Activated naive CD8-positive, alpha-beta T cell treated with anti-CD3 and anti-CD28 coated beads for 36 hours (primary cell): Measurements from ENCODE around the gene ZNF821. TPM values are rescaled to one million over a fixed set of nuclear protein-coding genes. Genes with fewer than 3 reads are reported as not detected.
A peak's percentile ranks its signal among the peaks of the same experiment; 100 is the strongest.
"Not testable (repeated sequence)": the region's sequence is repeated elsewhere in the genome, so short reads cannot be mapped to it uniquely, and the experiment has no call there.

Source experiments
- DNase-seq: peaks from one replicate; pipeline ENCODE4 v3.0.0; 2021
- H3K27ac Mint-ChIP-seq: one replicate; pipeline ENCODE4 v1.8.0; 2022; ENCODE audit warnings: mild to moderate bottlenecking, moderate library complexity, mixed read lengths
- H3K27me3 Mint-ChIP-seq: one replicate; pipeline ENCODE4 v1.8.0; 2022; ENCODE audit warnings: mild to moderate bottlenecking, mixed read lengths
- H3K36me3 Mint-ChIP-seq: one replicate; pipeline ENCODE4 v1.8.0; 2021; ENCODE audit warnings: mild to moderate bottlenecking, mixed read lengths
- H3K4me1 Mint-ChIP-seq: one replicate; pipeline ENCODE4 v1.8.0; 2021; ENCODE audit warnings: mixed read lengths
- H3K4me3 Mint-ChIP-seq: one replicate; pipeline ENCODE4 v1.8.0; 2022; ENCODE audit warnings: mild to moderate bottlenecking, moderate library complexity, mixed read lengths
- H3K9me3 Mint-ChIP-seq: one replicate; pipeline ENCODE4 v1.8.0; 2022; ENCODE audit warnings: mixed read lengths
- total RNA-seq, 2 experiments: library from RNA; stranded (reverse); gene quantifications; one replicate each; pipeline ENCODE4 v1.2.3, GENCODE V29; 2021

The ZNF821 gene
- total RNA-seq, 2 experiments from 2014 or later: 4.0 to 6.1 TPM

DNA sequence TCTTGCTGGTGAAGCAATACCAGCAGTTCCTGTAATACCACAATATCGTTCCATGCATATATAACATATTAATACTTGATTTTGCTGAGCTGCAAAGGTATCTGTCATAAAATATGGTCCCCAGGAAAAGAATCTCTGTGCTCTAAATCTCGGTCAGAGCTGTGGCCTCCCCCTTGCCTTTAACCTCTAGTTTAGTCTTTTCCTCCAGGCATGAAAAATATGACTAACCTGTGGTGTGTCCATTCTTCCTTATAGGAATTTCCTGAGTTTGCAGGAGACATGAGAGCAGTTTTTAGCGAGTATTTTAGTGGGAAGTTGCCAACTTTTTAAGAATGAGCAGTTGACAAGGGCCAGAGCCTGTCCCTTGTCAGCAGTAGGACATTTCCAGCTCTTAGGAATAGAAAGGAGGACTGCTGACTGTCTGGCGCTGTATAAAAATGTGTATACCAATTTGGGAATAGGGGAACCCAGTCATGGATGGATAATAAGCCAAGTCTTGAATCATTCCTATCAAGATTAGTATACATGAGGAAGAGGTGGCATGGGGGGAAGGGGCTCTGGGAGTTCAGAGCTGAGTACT lies 29.5 kb downstream of the ZNF821 start:
- Mint-ChIP-seq H3K36me3 (peaks cover 11% of the 10 kb centered on the region), H3K9me3 (no peaks in the 10 kb centered on the region), H3K4me3 (no peak overlapping the region), H3K4me1 (peaks cover 30% of the 10 kb centered on the region), H3K27me3 (no peaks in the 10 kb centered on the region), H3K27ac (no peak overlapping the region)
- DNase-seq: no peak

DNA sequence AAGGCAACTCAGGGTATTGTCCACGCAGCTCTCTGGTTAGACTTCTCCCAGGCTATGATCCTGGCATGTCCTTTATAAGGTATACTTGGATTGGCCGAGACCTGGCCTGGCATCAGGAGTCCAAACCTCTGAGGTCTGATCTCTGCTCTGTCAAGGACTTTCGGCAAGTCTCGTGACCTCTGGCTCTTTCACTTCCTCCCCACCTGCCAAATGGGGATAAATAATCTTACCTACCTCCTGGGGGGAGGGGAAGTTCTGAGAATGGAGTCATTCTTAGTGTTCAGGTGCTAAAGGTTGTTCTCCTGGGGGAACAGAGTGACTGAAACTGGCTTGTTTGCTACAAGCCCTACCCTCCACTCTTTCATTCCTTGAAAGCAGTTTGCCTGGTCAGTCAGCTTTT lies 30.6 kb downstream of the ZNF821 start:
- peaks cover 15% of the 10 kb centered on the region for H3K36me3 Mint-ChIP-seq

DNA sequence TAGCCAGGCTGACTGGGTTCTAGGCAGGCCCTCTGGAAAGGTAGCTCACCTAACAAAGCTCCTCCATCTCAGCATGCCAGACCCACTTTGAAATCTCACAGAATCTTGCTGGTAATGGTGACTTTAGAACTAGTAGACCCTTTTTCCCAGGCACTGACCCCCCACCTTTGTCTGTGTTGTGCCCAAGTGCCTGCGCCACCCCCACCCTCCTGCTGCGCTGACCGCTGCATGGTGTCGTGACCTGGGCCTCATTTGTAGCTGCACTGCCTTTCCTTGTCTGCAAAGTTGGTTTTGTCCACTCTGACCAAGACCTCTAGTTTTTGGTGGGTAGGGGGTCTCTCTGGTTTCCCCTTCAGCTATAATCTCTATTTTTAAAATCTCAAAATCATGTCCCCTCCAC lies 31.4 kb downstream of the ZNF821 start:
- no peaks in the 10 kb centered on the region for H3K27me3 Mint-ChIP-seq
- peaks cover 31% of the 10 kb centered on the region for H3K4me1 Mint-ChIP-seq
- no peak for DNase-seq
- H3K27ac Mint-ChIP-seq: no peak overlapping the region
- no peaks in the 10 kb centered on the region for H3K9me3 Mint-ChIP-seq
- H3K4me3 Mint-ChIP-seq: no peak overlapping the region
- H3K36me3 Mint-ChIP-seq: peaks cover 20% of the 10 kb centered on the region

More for the DNA sequence above, 30.6 kb downstream of the ZNF821 start:
- Mint-ChIP-seq H3K4me1 (peaks cover 30% of the 10 kb centered on the region), H3K27ac (peak overlapping the region; percentile 12), H3K9me3 (no peaks in the 10 kb centered on the region), H3K27me3 (no peaks in the 10 kb centered on the region), H3K4me3 (no peak overlapping the region)
- DNase-seq: no peak

DNA sequence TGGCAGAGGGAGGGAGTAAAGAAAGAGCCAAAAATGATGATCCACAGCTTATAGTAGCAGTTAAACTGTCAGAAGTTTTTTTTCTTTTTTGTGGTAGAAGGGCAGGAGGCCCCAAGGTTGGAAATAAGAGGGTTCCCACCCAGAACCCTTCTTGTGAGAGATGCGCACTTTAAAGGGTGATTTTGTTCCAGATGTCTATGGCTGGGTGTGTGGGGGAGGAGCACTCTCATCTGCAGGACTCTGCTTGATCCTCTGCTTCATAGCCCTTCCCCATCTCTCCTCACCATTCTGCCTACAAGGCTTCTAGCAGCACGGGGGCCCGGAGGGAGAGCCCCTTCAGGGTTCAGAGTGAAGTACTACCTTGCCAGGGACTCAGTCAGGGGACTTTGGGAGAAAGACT lies 31.8 kb downstream of the ZNF821 start:
- DNase-seq: no peak
- Mint-ChIP-seq H3K36me3 (peaks cover 20% of the 10 kb centered on the region), H3K27me3 (no peaks in the 10 kb centered on the region), H3K4me3 (no peak overlapping the region), H3K9me3 (no peaks in the 10 kb centered on the region), H3K27ac (no peak overlapping the region), H3K4me1 (peaks cover 36% of the 10 kb centered on the region)

DNA sequence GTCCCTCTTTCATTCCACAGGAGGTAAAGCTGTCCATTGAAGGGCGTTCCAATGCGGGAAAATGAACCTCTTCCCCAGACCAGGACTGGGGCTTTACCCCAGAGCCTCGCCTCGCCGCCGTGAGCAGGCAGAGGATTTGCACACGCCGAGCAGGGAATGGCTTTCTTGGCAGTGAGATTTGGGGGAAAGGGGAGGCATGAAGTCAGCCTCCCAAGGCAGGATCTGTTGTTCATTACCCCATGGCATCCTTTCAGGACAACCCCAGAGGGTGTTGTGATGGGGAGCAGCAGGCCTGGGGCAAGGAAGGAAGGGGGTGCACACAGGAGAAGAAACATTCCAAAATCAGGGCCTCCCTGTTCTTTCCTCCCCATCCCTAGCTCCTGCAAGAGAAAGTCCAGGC lies 32.2 kb downstream of the ZNF821 start:
- H3K27me3 Mint-ChIP-seq: no peaks in the 10 kb centered on the region
- no peak overlapping the region for H3K27ac Mint-ChIP-seq
- peaks cover 20% of the 10 kb centered on the region for H3K36me3 Mint-ChIP-seq
- no peak for DNase-seq
- peaks cover 40% of the 10 kb centered on the region for H3K4me1 Mint-ChIP-seq
- no peaks in the 10 kb centered on the region for H3K9me3 Mint-ChIP-seq
- no peak overlapping the region for H3K4me3 Mint-ChIP-seq

DNA sequence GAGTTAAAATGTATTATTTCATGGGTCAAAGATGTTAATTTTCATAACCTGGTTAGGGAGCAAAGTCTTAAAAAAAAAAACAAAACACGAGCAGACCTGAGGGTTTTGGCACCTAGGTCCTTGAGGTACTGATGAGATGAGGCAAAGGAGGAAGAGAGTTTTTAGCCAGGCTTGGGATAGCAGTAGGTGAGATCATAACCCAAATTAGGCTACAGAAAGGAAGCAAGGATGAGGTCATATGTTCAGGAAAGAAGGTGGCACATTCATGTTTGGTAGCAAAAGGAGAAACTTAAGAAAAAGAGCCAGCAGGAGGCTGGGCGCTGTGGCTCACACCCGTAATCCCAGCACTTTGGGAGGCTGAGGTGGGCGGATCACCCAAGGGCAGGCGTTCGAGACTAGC lies 35.4 kb downstream of the ZNF821 start:
- DNase-seq: no peak
- no peak overlapping the region for H3K4me3 Mint-ChIP-seq
- H3K9me3 Mint-ChIP-seq: no peaks in the 10 kb centered on the region
- peaks cover 20% of the 10 kb centered on the region for H3K36me3 Mint-ChIP-seq
- H3K4me1 Mint-ChIP-seq: peaks cover 29% of the 10 kb centered on the region
- H3K27ac Mint-ChIP-seq: no peak overlapping the region
- no peaks in the 10 kb centered on the region for H3K27me3 Mint-ChIP-seq

DNA sequence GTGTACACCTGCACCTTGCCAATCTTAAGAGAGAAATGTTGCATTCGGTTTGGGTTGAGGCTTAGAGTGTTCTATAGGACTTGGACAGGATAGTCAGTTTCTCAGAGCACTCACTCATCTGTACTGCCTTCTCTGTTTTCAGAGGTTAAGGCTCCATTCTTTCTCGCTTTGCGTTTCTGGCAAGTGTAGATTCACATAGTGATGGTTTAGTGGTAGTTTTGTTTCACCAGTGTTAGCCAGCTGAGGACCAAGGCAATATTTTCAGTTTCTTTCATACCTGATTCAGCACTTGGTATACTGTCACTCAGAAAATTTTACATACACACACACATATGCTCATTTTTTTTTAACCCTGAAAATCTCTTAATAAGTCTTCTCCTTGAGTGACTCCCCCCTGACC lies 36.9 kb downstream of the ZNF821 start:
- H3K27ac Mint-ChIP-seq: peak overlapping the region; percentile 37
- H3K9me3 Mint-ChIP-seq: no peaks in the 10 kb centered on the region
- peak overlapping the region; percentile 90 for H3K4me3 Mint-ChIP-seq
- no peaks in the 10 kb centered on the region for H3K27me3 Mint-ChIP-seq
- peaks cover 20% of the 10 kb centered on the region for H3K36me3 Mint-ChIP-seq
- no peak for DNase-seq
- peaks cover 29% of the 10 kb centered on the region for H3K4me1 Mint-ChIP-seq

DNA sequence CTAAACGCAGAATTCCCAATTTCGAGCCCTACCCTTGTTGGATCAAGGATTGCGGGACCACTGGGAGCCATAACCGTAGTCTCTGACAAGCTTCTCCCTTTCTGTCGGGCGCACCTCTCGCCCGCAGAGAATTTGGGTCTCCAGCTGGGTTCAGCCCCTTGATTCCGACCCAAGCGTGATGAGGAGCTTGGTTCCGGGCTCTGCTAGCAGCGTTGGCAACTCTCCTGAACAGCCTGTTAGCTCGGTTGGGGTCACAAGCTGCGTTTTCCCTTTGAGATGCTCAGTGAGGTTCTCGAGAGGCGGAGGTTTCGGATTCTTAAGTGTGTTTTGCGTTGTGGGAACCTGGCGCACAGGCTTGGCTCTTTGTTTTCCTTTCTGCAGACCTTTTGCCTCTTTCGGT lies 37.6 kb downstream of the ZNF821 start:
- H3K4me1 Mint-ChIP-seq: peaks cover 30% of the 10 kb centered on the region
- peak; percentile 24 for DNase-seq
- no peaks in the 10 kb centered on the region for H3K9me3 Mint-ChIP-seq
- H3K27me3 Mint-ChIP-seq: no peaks in the 10 kb centered on the region
- H3K36me3 Mint-ChIP-seq: peaks cover 20% of the 10 kb centered on the region
- H3K4me3 Mint-ChIP-seq: peak overlapping the region; percentile 90
- peak overlapping the region; percentile 79 for H3K27ac Mint-ChIP-seq

DNA sequence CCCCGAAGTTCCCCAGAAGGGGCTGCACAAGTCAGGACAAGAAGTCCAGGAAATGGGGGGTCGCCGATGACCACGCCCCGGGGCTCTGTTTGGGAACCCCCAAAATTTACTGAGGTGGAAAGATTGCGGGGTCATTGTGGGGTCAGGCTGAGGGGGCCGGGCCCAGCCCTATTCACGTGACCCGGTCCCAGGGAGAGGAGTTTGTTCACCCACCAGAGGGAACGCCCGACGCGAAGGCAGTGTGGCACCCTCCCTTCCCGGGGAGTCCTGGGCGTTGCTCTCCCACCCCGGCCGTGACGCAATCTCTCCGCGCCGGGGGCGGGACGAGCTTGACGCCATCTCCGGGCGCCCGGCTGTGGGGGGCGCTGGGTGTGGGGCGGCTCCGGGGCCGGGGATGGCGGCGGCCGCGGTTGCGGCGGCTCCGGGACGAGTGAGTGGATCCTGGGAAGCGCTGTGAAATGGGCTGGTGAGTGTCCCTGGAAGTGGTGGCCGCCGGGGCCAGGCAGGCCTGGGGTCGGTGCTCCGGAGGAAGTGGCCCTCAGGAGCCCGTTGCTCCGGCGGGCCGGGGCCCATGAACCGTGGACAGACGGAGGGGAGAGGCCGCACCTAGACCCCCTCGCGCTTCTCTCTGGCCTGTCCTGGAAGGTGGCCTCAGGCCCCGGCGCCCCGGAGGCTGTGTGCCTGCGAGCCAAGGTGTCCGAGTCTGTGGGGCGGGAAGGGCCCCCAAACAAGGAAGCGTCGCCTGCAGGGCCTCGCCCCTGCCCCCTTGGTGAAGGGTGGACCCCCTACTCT lies 38.1 kb downstream of the ZNF821 start, which contains the start of gene ATXN1L:
ATXN1L (plus strand) TSS at position 338 of the 792 bp plus-strand sequence. CDS start 3,765 bp downstream, outside the sequence.
- no peaks in the 10 kb centered on the region for H3K9me3 Mint-ChIP-seq
- peak within 1 kb of the TSS; percentile 94 for H3K27ac Mint-ChIP-seq
- H3K4me3 Mint-ChIP-seq: peak within 1 kb of the TSS; percentile 90
- peak; percentile 96 for DNase-seq
- H3K27me3 Mint-ChIP-seq: no peaks in the 10 kb centered on the region
- peaks cover 30% of the 10 kb centered on the region for H3K4me1 Mint-ChIP-seq
- peaks cover 17% of the 10 kb centered on the region for H3K36me3 Mint-ChIP-seq

DNA sequence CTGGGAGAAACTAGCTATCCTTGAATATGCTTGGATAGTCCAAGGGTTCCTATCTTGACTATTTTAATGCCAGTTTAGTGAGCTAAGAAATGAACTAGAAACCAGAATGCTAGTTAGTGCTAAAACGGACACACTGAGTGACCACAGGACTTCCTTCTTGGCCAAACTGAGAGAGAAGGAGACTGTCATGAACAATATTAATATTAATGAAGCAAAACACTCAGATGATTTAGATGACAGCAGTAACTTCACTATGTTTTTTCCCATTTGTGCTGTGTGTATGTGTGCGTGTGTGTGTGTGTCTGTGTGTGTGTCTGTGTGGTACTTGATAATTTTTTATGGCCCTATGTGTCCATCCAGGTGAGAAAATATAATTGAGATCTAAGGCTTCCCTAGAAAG lies 40.4 kb downstream of the ZNF821 start:
- Mint-ChIP-seq H3K27me3 (no peaks in the 10 kb centered on the region), H3K9me3 (no peaks in the 10 kb centered on the region), H3K4me3 (no peak overlapping the region), H3K4me1 (peaks cover 30% of the 10 kb centered on the region), H3K36me3 (peaks cover 7% of the 10 kb centered on the region), H3K27ac (no peak overlapping the region)
- no peak for DNase-seq

DNA sequence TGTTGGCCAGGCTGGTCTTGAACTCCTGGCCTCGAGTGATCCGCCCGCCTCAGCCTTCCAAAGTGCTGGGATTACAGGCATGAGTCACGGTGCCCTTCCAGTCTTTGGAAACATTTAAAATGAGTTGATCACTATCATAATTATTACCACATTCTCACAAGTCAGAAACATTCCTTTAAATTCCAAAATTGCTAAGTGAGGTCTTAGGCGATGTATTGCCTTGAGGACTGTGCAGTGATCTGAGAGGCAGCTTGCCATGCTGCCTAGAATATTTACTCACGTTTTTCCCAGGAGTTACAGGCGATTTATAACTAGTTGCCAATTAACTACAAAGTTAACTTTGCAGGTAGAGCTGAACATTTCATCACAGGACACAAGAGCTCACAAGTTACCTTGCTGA lies 43.9 kb downstream of the ZNF821 start:
- no peak for DNase-seq

DNA sequence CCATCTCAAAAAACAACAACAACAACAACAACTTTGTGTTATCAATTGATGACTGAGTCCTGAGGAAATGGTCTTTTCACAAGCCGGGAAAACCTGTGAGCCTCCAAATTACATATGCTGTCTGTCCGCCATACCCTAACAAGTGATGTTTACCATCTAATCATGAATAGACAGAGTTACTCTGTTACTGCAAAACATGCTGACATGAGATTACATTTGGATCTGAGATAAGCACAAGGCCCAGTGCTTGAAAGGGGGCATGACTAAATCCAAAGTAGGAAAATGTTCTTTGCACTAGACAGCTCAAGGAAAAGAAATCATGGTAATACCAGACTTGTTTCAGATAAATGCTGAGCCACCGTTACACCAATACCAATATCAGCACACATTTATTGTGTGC lies 46.8 kb downstream of the ZNF821 start:
- Mint-ChIP-seq H3K27ac (no peak overlapping the region), H3K27me3 (no peaks in the 10 kb centered on the region), H3K9me3 (no peaks in the 10 kb centered on the region), H3K4me3 (no peak overlapping the region), H3K4me1 (peaks cover 4% of the 10 kb centered on the region), H3K36me3 (no peaks in the 10 kb centered on the region)
- DNase-seq: no peak

More for the DNA sequence above, 43.9 kb downstream of the ZNF821 start:
- no peak overlapping the region for H3K4me3 Mint-ChIP-seq
- H3K36me3 Mint-ChIP-seq: no peaks in the 10 kb centered on the region
- no peaks in the 10 kb centered on the region for H3K27me3 Mint-ChIP-seq
- H3K4me1 Mint-ChIP-seq: peaks cover 10% of the 10 kb centered on the region
- H3K9me3 Mint-ChIP-seq: no peaks in the 10 kb centered on the region
- H3K27ac Mint-ChIP-seq: no peak overlapping the region

DNA sequence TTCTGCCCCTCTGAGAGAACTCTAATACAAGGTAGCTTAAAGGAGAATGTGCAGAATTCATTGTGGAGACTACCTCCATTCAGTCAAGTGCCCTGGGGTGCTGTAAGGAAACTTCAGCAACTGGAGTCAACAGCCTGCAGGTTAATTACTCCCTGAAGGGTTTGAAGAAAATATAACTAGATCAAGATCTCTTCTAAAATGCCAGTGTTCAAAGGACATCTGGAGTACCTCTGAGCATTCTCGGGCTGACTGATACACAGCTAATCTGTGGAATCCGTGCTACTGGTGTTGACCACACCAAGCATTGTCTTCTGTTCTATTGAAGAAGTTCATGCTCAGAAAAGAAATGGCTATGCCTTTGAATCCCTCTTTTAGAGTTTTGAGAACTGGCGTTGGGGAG lies 49.7 kb downstream of the ZNF821 start:
- Mint-ChIP-seq H3K4me1 (no peaks in the 10 kb centered on the region), H3K27ac (no peak overlapping the region), H3K36me3 (no peaks in the 10 kb centered on the region), H3K27me3 (no peaks in the 10 kb centered on the region), H3K9me3 (no peaks in the 10 kb centered on the region), H3K4me3 (no peak overlapping the region)
- DNase-seq: no peak

DNA sequence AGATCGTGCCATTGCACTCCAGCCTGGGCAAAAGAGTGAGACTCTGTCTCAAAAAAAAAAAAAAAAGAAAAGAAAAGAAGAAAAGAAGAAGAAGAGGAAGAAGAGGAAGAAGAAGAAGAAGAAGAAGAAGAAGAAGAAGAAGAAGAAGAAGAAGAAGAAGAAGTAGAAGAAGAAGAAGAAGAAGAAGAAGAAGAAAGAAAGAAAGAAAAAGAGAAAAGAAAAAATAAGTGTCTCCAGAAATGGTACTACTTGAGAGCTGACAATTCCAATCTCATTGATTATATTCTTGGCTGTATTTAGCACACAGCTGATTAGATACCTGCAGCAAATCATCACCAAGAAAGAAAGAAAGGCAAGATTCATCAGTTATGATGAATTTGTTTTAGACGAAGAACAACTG lies 51.9 kb downstream of the ZNF821 start:
- H3K27me3 Mint-ChIP-seq, H3K9me3 Mint-ChIP-seq, H3K27ac Mint-ChIP-seq, DNase-seq, H3K4me3 Mint-ChIP-seq, H3K36me3 Mint-ChIP-seq, H3K4me1 Mint-ChIP-seq: not testable (repeated sequence)

DNA sequence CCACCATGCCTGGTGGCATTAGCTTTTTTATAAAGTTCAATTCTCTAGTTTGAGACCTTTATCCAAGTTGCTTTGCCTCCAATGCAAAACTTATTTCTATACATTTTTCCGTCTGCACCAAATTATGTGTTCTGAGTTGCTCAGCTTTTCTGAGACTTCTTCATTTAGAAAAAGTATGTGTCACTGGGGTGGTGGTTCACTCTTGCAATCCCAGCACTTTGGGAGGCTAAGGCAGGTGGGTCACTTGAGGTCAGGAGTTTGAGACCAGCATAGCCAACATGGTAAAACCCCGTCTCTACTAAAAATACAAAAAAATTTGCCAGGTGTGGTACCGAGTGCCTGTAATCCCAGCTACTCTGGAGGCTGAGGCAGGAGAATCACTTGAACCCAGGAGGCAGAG lies 52.3 kb downstream of the ZNF821 start:
- H3K36me3 Mint-ChIP-seq, H3K27ac Mint-ChIP-seq, H3K4me3 Mint-ChIP-seq, H3K4me1 Mint-ChIP-seq, DNase-seq, H3K9me3 Mint-ChIP-seq, H3K27me3 Mint-ChIP-seq: not testable (repeated sequence)

DNA sequence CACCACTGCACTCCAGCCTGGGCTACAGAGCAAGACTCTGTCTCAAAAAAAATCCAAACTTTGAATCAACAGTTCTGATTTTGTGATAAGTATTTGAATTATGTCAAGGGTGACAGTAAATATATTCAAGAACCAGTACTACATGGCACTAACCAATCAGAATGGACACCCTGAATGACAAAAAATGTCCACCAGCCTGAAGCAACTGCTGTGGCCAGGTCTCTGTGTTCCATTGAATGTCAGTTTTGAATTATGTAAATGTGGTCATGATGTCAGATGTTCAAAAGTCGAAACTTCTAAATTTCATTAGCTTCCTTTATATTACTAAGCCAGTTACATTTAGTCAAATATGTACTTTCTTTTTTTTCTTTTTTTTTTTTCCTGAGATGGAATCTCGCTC lies 53.6 kb downstream of the ZNF821 start:
- H3K4me3 Mint-ChIP-seq: no peak overlapping the region
- no peaks in the 10 kb centered on the region for H3K36me3 Mint-ChIP-seq
- no peaks in the 10 kb centered on the region for H3K4me1 Mint-ChIP-seq
- no peak overlapping the region for H3K27ac Mint-ChIP-seq
- H3K27me3 Mint-ChIP-seq: no peaks in the 10 kb centered on the region
- no peaks in the 10 kb centered on the region for H3K9me3 Mint-ChIP-seq
- DNase-seq: no peak
